Kidney tubule cell (primary cell): ENCODE data around the gene EGLN1.
"Not testable (repeated sequence)": the region's sequence is repeated elsewhere in the genome, so short reads cannot be mapped to it uniquely, and the experiment has no call there.

Experiments
- DNase-seq: peaks from one replicate; pipeline ENCODE4 v3.0.0-alpha.2; 2018; ENCODE audit warnings: low spot score

EGLN1 gene

GRCh38 chr1:231357831-231358354 lies 64.2 kb downstream of the EGLN1 start:
- DNase-seq: peak; percentile 80

GRCh38 chr1:231357187-231357772 lies 64.8 kb downstream of the EGLN1 start:
- no peak for DNase-seq

- peak; percentile 22 for DNase-seq
These were observed 66.9 kb downstream of the EGLN1 start for GRCh38 chr1:231355171-231355570.

GRCh38 chr1:231354330-231355020 lies 67.6 kb downstream of the EGLN1 start:
- no peak for DNase-seq

- DNase-seq: peak; percentile 28
These were observed 69.0 kb downstream of the EGLN1 start for GRCh38 chr1:231353086-231353485.

GRCh38 chr1:231351816-231352215 lies 70.3 kb downstream of the EGLN1 start:
- no peak for DNase-seq

GRCh38 chr1:231348856-231349255 lies 73.2 kb downstream of the EGLN1 start:
- not testable (repeated sequence) for DNase-seq

- no peak for DNase-seq
These were observed 73.6 kb downstream of the EGLN1 start for GRCh38 chr1:231348442-231348841.

GRCh38 chr1:231347961-231348360 lies 74.1 kb downstream of the EGLN1 start:
- no peak for DNase-seq

- DNase-seq: no peak
These were observed 81.6 kb downstream of the EGLN1 start for GRCh38 chr1:231340328-231341013.

GRCh38 chr1:231338270-231339128 lies 83.6 kb downstream of the EGLN1 start, which contains the start of gene SPRTN:
SPRTN (plus strand) TSS chr1:231338293; CDS start chr1:231338384, 91 bp downstream.
- DNase-seq: peak; percentile 9

- DNase-seq: peak; percentile 97
These were observed 84.4 kb downstream of the EGLN1 start, which contains the start of gene EXOC8 for GRCh38 chr1:231337472-231338269. EXOC8 (minus strand) TSS chr1:231337852; CDS start chr1:231337745, 107 bp downstream.

GRCh38 chr1:231337043-231337471 lies 85.0 kb downstream of the EGLN1 start:
- DNase-seq: no peak

- DNase-seq: peak; percentile 4
These were observed 86.2 kb downstream of the EGLN1 start for GRCh38 chr1:231335663-231336602.

- no peak for DNase-seq
These were observed 87.1 kb downstream of the EGLN1 start for GRCh38 chr1:231334952-231335351.

GRCh38 chr1:231334079-231334666 lies 87.9 kb downstream of the EGLN1 start:
- DNase-seq: no peak

- DNase-seq: no peak
These were observed 89.3 kb downstream of the EGLN1 start for GRCh38 chr1:231332761-231333160.

GRCh38 chr1:231329483-231329882 lies 92.6 kb downstream of the EGLN1 start:
- DNase-seq: no peak

- DNase-seq: no peak
These were observed 94.5 kb downstream of the EGLN1 start for GRCh38 chr1:231327617-231328016.
